NCI-H1417 (cell line): Measurements from ENCODE around the gene SPAG9.
"Not testable (repeated sequence)": the region's sequence is repeated elsewhere in the genome, so short reads cannot be mapped to it uniquely, and the experiment has no call there.

Experiments
- DNase-seq, 3 experiments: peaks; one replicate each; lab custom pipeline; 2025; lab: John Stamatoyannopoulos, UW

SPAG9 gene

GRCh38 chr17:50953831-50954601, 166.7 kb downstream of the SPAG9 start:
- DNase-seq = peak; percentile 81 to 97 (median 89)

GRCh38 chr17:50953518-50953830, 167.2 kb downstream of the SPAG9 start:
- no peak for DNase-seq

- no peak for DNase-seq
These were observed 167.8 kb downstream of the SPAG9 start for GRCh38 chr17:50952889-50953288.

GRCh38 chr17:50952013-50952412, 168.7 kb downstream of the SPAG9 start:
- DNase-seq = peak; percentile 32 to 91 (median 77)

GRCh38 chr17:50949989-50950877, 170.4 kb downstream of the SPAG9 start:
- DNase-seq = peak; percentile 52 to 72 (median 61)

- DNase-seq = peak in 1 of 3 experiments; percentile 22
These were observed 171.3 kb downstream of the SPAG9 start for GRCh38 chr17:50949128-50949988.

GRCh38 chr17:50948711-50949110, 172.0 kb downstream of the SPAG9 start:
- no peak for DNase-seq

- DNase-seq = peak in 2 of 3 experiments; percentile 59 to 72
These were observed 172.7 kb downstream of the SPAG9 start for GRCh38 chr17:50947782-50948543.

GRCh38 chr17:50946891-50947781, 173.5 kb downstream of the SPAG9 start:
- DNase-seq = no peak

GRCh38 chr17:50946223-50946890, 174.3 kb downstream of the SPAG9 start:
- no peak for DNase-seq

GRCh38 chr17:50945779-50946222, 174.9 kb downstream of the SPAG9 start:
- DNase-seq = no peak

- no peak for DNase-seq
These were observed 175.6 kb downstream of the SPAG9 start for GRCh38 chr17:50944902-50945720.

- peak; percentile 48 to 96 (median 95) for DNase-seq
These were observed 176.4 kb downstream of the SPAG9 start for GRCh38 chr17:50944054-50944901.

- DNase-seq = peak in 2 of 3 experiments; percentile 57 to 72
These were observed 177.1 kb downstream of the SPAG9 start for GRCh38 chr17:50943575-50943933.

- DNase-seq = not testable (repeated sequence)
These were observed 179.0 kb downstream of the SPAG9 start for GRCh38 chr17:50941676-50942048.

GRCh38 chr17:50939795-50940684, 180.6 kb downstream of the SPAG9 start:
- DNase-seq = no peak

- DNase-seq = no peak
These were observed 181.2 kb downstream of the SPAG9 start for GRCh38 chr17:50939542-50939794.
